HG03469 (cell line): ENCODE measurements around the gene PRICKLE4.
"Not testable (repeated sequence)": the region's sequence is repeated elsewhere in the genome, so short reads cannot be mapped to it uniquely, and the experiment has no call there.

Experiments used
- ATAC-seq: cut with Tn5 transposase; IDR thresholded peaks from one replicate; pipeline ENCODE4 v1.9.1; 2021; ENCODE audit warnings: mild to moderate bottlenecking, moderate library complexity, moderate number of reproducible peaks; ENCODE audit not compliant: unreplicated experiment

The PRICKLE4 gene

DNA sequence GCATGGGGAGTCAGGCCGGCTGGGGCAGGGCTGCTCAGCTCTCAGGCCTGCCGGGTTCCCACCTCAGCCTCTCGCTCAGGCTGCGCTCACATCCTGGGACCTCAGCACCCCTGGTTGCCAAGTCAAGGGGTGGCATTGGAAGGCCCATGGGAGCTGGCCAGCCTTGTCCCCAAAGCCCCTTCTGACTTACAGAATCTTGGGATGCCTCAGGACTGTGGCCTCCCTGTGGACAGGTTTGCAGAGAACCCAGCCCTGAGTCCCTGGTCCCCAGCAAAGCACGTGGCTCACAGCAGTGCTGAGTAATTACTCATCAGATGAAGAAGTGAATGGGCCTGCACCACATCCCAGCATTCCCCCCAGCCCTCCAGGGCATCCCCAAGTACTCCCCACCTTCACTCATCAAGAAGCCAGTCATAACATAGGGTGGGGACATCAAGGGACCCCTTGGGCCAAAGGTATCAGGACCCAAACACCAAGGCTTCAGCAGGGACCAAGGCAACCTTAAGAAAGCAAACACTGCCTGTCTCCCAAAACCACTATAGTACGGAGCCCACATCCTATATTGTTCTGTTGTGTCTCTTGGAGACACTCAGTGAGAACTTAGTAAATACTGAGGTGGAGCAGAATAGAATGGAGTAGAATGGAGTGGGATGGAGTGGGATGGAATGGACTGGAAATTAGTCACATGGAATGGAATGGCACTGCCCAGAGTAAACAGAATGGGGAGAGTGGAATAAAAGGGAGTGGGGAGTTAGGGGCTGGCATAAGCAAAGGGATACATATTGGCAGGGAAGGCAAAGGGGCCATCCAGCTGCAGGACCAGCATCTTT is 37.0 kb upstream of the PRICKLE4 start:
- no peak for ATAC-seq

GRCh38 chr6:41744236-41744787 is 36.3 kb upstream of the PRICKLE4 start:
- no peak for ATAC-seq

DNA sequence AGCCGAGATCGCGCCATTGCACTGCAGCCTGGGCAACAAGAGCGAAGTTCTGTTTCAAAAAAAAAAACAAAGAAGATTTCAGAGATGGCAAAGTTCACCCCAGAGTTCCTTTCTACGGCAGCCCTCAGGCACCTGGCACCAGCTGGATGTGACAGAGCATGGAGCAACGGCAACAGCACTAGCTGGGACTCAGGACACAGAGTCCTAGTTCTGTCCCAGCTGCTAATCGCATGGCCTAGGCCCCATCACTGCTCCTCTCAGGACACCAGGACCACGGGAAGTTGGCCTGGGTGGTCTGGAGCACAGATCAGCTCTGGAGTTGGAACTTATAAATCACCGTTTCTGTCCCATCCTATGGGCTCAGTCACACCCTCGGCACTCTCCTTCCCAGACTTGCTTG is 34.5 kb upstream of the PRICKLE4 start:
- no peak for ATAC-seq

DNA sequence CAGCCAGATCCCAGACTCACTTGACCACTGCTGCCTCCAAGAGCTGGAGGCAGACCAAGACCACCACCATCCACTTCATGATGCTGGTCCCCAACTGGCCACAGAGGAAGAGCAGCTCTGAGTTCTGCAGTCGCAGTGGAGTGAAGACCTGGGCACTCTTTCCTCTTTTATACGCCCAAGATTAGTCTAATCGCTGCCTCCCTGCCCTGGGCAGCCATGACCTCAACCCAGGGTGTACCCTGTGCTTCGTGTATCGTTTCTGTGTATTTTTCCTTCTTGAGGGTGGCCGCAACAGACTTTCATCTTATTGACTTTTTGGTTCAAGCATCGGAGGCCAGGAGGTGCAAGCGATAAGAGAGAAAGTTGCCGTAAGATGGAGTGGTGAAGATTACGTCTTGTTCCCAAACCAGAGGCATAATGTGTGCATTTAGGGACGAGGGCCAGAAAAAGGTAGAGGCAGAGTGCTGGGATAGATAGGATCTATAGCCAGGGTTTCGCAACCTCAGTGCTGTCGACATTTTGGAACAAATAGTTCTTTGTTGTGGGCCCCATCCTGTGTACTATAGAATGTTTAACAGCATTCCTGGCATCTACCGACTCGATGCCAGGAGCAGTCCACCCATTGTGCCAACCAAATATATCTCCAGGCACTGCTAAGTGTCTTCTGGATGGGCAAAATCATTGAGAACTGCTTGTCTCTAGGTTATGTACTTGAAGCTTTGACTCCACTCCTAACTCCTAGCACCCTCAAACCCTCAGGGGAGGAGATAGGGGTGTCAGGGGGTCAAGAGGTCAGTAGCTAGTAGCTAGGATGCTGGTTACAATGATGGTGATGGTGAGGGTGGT is 33.1 kb upstream of the PRICKLE4 start, which contains the start of gene PGC:
PGC (minus strand) TSS at position 142 of the 846 bp plus-strand sequence; CDS start at position 79, 63 bp downstream.
- no peak for ATAC-seq

DNA sequence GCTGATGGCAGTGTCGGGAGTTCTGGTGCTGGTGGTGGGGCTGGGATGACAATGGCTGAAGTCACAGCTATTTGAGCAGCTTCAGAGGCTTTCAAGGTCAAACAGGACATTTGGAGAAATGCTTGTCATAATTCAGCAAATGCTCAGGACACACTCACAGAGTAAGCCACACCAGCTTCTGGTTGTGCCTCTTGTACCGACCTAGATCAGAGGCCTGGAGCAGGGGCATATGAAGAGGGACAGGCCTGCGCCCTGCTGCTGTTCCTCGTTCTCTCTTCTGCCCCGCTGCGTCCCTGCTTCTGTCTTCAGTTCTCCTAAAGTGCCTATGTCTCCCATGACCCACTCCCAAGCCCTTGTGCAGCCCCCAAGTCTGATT is 32.5 kb upstream of the PRICKLE4 start:
- ATAC-seq, result no peak

- ATAC-seq, result no peak
Measured at GRCh38 chr6:41748542-41748941, 32.0 kb upstream of the PRICKLE4 start.

DNA sequence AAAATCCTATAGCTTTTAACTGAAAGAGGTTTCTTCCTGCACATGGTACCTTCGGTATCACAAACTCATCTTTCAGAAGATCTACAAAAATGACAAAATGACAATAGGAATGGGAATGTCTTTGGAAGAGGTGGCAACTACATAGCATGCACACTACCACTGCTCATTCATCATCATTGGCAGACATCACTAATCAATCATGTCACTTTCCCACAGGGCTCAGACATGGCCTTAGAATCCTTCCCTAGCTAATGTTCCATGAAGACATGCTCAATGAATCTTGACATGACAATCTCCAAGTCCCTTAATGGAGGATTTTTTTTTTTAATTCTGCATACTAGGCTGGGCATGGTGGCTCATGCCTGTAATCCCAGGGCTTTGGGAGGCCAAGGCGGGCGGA is 30.2 kb upstream of the PRICKLE4 start:
- ATAC-seq, result no peak

DNA sequence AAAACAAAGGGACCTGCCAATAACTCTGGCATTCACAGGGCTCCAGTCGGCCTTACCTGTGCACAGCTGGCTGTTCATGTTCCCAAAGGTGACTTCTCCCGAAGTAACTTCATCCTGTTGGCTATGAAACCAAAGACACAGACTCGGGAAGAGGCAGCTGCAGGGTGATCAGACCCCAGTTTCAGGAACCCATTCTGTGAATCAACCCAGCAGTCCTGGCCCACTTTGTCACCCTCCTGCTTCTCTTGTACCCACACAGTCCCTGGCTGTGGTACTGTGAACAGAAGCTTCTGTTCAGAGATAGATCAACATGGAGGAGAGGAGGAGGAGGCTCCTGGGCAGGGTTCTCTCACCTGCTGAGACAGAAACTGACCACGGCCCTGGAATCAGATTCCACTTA is 24.7 kb upstream of the PRICKLE4 start:
- no peak for ATAC-seq

DNA sequence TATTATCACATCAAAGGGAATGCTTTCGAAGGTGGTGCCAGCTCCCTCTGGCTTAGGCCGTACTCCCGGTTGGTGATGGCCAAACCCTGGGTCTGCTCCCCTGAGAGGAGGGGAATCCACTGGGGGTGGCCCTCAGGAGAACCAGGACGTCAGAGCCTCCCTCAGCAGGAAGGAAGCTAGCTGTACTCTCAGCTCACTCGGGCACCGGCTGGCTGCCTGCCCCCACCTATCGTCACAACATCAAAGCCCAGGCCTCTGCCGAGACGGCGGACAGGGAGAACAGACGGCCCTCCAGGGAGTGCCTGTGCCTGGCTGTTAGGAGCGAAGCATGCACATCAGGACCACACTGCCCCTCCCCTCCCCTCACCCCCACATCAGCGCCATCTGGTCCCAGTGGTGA is 24.2 kb upstream of the PRICKLE4 start:
- ATAC-seq, result no peak

- ATAC-seq, result no peak
Measured at GRCh38 chr6:41757271-41757670, 23.3 kb upstream of the PRICKLE4 start.

DNA sequence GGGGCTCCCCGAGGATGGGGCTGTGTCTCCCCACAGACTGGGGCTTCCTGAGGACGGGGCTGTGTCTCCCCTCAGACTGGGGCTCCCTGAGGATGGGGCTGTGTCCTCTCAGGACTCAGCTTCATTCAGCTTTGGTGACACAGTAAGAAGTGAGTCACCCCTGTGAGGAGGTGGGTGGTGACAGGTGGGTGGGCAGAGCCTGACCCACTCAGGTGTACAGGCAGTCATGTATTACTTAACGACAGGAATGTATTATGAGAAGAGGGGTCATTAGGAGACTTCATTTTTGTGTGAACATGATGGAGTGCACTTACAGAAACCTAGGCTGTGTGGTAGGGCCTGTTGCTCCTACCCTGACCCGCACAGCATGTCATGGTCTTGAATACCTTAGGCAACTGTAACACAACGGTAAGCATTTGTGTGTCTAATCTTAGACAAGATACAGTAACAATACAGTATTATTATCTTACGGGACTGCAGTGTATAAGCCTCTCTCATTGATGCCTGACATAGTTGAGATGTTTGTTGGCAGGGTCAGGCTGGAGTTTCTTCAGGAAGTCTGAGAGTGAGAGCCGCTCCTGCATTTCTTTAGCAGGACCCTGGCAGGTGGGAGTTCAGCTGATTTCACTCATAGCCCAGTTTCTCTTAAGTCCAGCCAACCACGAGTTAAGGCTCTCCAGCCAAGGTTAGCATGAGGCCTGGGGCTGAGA is 22.5 kb upstream of the PRICKLE4 start:
- no peak for ATAC-seq

GRCh38 chr6:41758641-41759035 is 21.9 kb upstream of the PRICKLE4 start:
- ATAC-seq, result no peak

DNA sequence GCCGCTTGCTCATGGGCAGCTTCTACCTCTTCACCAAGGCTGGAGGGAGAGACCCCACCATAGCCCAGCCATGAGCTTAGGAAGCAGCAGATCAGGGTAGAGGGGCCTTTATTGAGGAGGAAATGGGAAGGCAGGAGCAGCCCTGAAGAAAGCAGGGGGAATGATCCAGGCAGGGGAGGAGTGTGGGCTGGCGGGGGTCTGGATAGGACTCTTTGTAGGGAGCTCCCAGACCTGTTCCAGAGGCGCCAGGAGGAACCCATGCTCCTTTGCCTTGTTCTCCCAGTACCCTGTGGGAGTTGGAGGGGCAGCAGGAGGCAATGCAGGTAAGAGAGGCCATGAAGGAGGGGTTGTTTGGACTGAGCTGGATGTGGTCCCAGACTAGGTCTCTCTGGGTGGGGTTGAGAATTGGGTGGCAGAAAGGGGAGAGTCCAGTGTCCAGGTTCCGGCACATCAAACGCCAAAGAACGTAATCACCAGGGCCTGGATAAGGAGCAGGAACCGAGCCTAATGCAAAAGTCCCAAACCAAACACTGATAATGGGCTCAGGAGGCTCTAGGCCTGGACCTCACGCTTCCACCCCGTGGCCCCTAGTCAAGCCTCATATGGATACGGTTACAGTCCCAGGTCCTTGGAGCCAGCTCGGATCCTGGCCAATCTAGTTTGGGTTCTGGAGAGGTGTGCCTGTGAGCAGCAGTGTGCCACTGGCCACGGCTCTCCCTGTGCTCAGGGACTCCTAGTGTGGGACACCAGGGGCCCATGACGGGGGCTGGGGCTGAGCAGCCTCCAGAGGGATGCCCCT is 21.3 kb upstream of the PRICKLE4 start:
- no peak for ATAC-seq

- ATAC-seq, result no peak
Measured at GRCh38 chr6:41759905-41760579, 20.5 kb upstream of the PRICKLE4 start.

DNA sequence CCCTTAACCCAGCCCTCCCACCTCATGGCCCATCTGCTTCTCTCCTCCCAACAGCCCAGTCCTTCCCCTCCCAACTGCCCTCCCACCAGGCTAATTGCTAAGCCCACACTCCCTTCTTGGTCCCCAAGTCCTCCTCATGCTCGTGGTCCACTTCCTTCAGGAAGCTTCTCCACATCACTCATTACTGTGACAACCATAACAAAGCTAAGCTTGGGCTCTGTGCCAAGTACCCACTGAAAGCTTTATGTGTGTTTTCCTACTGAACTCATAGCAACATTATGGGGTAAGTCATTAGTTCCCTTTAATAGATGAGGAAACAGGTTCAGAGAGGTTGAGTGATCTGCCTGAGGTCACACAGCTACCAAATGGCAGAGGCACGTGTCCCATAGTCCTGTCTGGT is 17.1 kb upstream of the PRICKLE4 start:
- no peak for ATAC-seq

DNA sequence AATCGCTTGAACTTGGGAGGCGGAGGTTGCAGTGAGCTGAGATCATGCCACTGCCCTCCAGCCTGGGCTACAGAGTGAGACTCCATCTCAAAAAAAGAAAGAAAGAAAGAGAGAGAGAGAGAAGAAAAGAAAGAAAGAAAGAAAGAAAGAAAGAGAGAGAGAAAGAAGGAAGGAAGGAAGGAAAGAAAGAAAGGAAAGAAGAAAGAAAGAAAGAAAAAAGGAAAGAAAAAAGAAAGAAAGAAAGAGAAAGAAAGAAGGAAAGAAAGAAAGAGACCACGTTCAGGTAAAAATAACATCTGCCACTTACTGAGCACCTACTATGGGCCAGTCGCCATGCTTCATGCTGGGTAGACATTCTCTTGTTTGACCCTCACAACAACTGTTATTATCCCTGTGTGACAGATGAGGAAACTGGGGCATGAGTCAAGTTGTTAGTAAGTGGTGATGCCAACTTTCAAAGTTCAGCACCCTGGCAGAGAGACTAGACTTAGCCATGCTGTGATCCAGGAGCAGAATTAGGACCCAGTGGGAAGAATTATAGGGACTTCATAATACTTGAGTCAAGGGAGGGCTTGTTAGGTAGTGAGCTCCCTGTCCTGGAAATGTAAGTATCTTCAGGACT is 14.4 kb upstream of the PRICKLE4 start:
- ATAC-seq, result not testable (repeated sequence)

DNA sequence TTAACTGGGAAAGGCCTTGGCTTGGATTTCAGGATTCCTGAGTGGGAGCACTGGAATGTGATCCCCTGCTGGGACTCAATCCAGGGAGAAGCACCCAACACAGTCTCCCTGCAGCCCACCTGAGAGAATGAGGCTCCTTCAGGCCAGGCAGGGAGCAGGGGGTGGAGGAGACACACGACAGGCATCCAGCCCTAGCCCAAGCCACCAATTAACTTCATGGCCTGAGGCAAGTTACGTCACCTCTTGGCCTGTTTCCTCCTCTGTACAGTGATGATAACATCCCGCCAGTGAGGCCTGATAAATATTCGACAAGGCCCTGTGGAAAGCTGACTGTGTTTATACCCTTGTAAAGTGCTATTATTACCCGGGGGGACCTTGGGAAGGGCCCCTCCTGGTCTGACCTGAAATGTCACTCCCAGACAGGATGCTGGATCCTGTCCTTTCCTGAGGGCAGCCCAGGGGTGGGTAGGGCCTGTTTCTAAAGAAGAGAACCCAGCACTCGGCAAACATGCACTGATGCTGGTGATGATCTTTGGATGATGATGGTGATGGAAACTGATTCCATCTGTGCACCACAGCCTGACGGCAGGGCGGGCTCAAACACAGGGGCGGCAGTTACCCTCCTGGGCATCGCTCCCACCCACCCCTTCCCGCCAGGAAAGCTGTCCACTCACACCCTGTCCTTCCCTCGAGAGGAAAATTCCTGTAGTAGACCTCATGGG is 13.3 kb upstream of the PRICKLE4 start:
- no peak for ATAC-seq

- ATAC-seq, result no peak
Measured at GRCh38 chr6:41768545-41769308, 11.9 kb upstream of the PRICKLE4 start.
